Measurements from ENCODE around the gene CLCN3. TPM values are rescaled to one million over a fixed set of nuclear protein-coding genes. Genes with fewer than 3 reads are reported as not detected.
A peak's percentile ranks its signal among the peaks of the same experiment; 100 is the strongest.

CLCN3 gene
- total and polyA plus RNA-seq, 9 donors: 11.8 to 38.5 (median 29.6) TPM

DNA sequence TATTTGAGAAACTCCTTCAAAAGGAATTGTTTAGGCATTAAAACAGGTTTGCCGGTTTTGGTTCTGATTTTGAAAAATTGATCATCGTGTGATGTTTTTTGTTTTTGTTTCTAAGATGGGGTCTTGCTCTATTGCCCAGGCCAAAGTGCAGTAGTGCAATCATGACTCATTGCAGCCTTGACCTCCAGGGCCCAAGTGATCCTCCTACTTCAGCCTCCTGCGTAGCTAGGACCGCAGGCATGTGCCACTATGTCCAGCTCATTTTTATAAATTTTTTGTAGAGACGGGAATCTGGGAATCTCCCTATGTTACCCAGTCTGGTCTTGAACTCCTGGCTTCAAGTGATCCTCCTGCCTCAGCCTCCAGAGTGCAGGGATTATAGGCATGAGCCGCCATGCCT lies 35.0 kb downstream of the CLCN3 start:
- intact Hi-C loops (cut with DNase I): loop anchor here in 1 of 4 donors (5.0 kb wide), 1 partner anchor 38 kb away; no protein-coding TSS in a partner anchor

DNA sequence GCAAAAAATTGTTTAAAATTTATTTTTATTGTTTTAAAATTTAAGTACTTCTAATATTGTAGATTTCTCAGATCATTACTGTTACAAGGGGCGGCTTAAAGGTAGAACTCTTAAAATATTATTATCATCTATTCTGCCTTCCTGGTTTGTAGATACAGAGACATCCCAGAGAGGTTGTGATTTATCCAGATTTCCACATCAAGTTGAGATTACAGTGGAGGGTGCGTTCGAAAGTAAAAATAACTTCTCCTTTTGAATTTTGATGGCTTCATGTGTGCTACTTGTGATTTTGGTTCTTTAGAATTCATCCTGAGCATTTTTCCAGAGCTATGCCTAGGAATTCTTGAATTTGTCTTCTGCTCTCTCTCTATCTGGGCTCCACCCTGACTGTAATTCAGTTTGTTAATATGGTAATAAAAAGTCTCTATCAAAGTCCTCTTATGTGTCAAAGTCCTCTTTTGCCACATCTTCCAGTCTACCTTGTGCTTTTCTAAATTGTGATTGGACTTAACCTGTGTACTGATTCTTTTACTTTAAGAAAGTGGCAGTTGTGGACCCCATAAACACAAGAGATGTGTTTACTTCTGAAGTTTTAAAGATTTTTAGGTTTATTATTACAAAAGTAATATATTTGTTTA lies 37.2 kb downstream of the CLCN3 start:
- intact Hi-C loops (cut with DNase I): loop anchor here in 1 of 4 donors (5.0 kb wide), 1 partner anchor 40 kb away; no protein-coding TSS in a partner anchor
- H3K4me3 ChIP-seq: no peak overlapping the region
- no peaks in the 10 kb centered on the region for H3K4me1 ChIP-seq (ENCODE audit: insufficient read depth)
- no peaks in the 10 kb centered on the region for H3K27me3 ChIP-seq
- no peak overlapping the region for H3K27ac ChIP-seq
- no peaks in the 10 kb centered on the region for H3K36me3 ChIP-seq
- no peaks in the 10 kb centered on the region for H3K9me3 ChIP-seq
- WGBS, 3 donors: 85 to 92% (median 90%) methylated on average over 3 of the region's 3 CpGs
- no peak for DNase-seq
- no peak for TF ChIP-seq EP300 (IDR thresholded peaks at IDR 0.05)
- no peak for TF ChIP-seq POLR2A (IDR thresholded peaks at IDR 0.05)
- TF ChIP-seq, protein P1, sequence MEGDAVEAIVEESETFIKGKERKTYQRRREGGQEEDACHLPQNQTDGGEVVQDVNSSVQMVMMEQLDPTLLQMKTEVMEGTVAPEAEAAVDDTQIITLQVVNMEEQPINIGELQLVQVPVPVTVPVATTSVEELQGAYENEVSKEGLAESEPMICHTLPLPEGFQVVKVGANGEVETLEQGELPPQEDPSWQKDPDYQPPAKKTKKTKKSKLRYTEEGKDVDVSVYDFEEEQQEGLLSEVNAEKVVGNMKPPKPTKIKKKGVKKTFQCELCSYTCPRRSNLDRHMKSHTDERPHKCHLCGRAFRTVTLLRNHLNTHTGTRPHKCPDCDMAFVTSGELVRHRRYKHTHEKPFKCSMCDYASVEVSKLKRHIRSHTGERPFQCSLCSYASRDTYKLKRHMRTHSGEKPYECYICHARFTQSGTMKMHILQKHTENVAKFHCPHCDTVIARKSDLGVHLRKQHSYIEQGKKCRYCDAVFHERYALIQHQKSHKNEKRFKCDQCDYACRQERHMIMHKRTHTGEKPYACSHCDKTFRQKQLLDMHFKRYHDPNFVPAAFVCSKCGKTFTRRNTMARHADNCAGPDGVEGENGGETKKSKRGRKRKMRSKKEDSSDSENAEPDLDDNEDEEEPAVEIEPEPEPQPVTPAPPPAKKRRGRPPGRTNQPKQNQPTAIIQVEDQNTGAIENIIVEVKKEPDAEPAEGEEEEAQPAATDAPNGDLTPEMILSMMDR (IDR thresholded peaks at IDR 0.05): no peak

More for the DNA sequence above, 35.0 kb downstream of the CLCN3 start:
- no peaks in the 10 kb centered on the region for H3K36me3 ChIP-seq
- H3K4me1 ChIP-seq (ENCODE audit: insufficient read depth): no peaks in the 10 kb centered on the region
- no peak for TF ChIP-seq POLR2A (IDR thresholded peaks at IDR 0.05)
- no peak for TF ChIP-seq EP300 (IDR thresholded peaks at IDR 0.05)
- TF ChIP-seq, protein P1 (IDR thresholded peaks at IDR 0.05): no peak
- no peak for DNase-seq
- no peak overlapping the region for H3K4me3 ChIP-seq
- 94 to 96% (median 96%) methylated on average over 6 of the region's 6 CpGs for WGBS, 3 donors
- H3K27me3 ChIP-seq: no peaks in the 10 kb centered on the region
- H3K27ac ChIP-seq: no peak overlapping the region
- H3K9me3 ChIP-seq: no peaks in the 10 kb centered on the region

DNA sequence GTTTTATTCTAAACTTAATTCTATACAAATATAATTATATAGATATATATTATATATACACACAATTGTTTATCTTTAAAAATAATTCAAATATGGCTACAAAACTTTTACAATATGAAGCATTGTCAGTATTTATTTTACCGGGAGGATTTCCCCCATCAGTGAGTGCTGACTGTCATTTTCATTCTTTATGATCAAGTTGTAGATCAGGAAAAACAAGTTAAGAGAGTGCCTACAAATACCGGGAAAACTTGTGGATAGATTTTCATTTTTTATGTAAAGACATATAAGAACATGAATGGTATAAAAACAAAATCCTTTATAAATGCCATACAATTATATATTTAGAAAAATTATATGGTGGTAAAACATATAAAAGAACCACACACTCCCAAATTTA lies 37.8 kb downstream of the CLCN3 start:
- H3K36me3 ChIP-seq: no peaks in the 10 kb centered on the region
- 90 to 96% (median 93%) methylated on average over 2 of the region's 2 CpGs for WGBS, 3 donors
- no peak overlapping the region for H3K4me3 ChIP-seq
- H3K4me1 ChIP-seq (ENCODE audit: insufficient read depth): no peaks in the 10 kb centered on the region
- no peaks in the 10 kb centered on the region for H3K9me3 ChIP-seq
- H3K27ac ChIP-seq: no peak overlapping the region
- no peak for DNase-seq
- no peaks in the 10 kb centered on the region for H3K27me3 ChIP-seq
- TF ChIP-seq POLR2A (IDR thresholded peaks at IDR 0.05) (no peak), EP300 (IDR thresholded peaks at IDR 0.05) (no peak)
- TF ChIP-seq, protein P1 (IDR thresholded peaks at IDR 0.05): no peak
- intact Hi-C loops (cut with DNase I): loop anchor here in 1 of 4 donors (5.0 kb wide), 1 partner anchor 41 kb away; no protein-coding TSS in a partner anchor

DNA sequence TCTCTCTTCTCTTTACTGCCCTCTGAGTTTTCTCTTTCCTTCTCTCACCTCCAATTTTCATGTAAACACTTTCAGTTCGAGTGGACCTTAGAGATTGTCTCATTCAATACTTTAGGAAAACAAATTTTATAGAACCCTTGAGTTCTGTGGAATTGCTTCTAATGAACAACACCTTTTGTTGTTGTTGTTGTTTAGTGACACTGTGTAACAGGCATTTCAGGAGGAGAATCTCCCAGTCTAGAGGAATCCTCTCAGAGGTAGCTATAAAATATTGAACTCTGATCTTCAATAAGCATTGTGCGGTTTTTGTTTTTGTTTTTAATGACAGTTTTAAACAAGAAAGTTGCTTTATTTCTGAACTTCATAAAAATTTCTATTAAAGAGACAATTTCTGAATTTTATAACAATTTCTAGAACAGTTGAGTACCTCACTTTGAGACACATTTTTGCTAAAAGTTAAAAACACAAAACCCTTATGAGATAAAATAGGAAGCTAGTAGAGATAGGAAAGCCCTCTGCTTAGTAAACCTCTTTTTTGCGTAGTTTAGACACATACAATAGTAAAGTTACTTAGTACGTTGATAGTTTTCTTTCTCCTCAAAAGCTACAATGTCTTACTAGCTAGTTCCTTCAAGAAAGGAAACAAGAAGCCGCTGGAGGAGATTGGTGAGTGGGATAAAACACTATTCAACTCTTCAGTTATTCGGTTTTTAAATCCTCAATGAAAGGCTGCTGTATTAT lies 38.8 kb downstream of the CLCN3 start:
- WGBS, 3 donors: 46 to 63% (median 62%) methylated on average over 6 of the region's 6 CpGs

More for the DNA sequence above, 38.8 kb downstream of the CLCN3 start:
- Histone ChIP-seq H3K27me3 (no peaks in the 10 kb centered on the region), H3K4me3 (no peak overlapping the region), H3K27ac (peak overlapping the region in 1 of 2 donors; percentile 70), H3K4me1 (ENCODE audit: insufficient read depth) (no peaks in the 10 kb centered on the region), H3K36me3 (no peaks in the 10 kb centered on the region), H3K9me3 (no peaks in the 10 kb centered on the region)
- TF ChIP-seq EP300 (IDR thresholded peaks at IDR 0.05) (no peak), POLR2A (IDR thresholded peaks at IDR 0.05) (no peak)
- TF ChIP-seq, protein P1 (IDR thresholded peaks at IDR 0.05): no peak
- intact Hi-C loops (cut with DNase I): loop anchor here in 1 of 4 donors (5.0 kb wide), 1 partner anchor 42 kb away; no protein-coding TSS in a partner anchor
- DNase-seq: no peak
